Fibroblast of the aortic adventitia (primary cell): Measurements from ENCODE around the gene NDUFB11. TPM values are rescaled to one million over a fixed set of nuclear protein-coding genes. Genes with fewer than 3 reads are reported as not detected.
A peak's percentile ranks its signal among the peaks of the same experiment; 100 is the strongest.

Experiments used
- DNase-seq: peaks from one replicate; pipeline ENCODE4 v3.0.0-alpha.2; 2010; ENCODE audit warnings: low read depth
- H3K4me3 ChIP-seq: 2 replicates; pipeline ENCODE4 v1.5.1; 2011; ENCODE audit warnings: low read depth, mild to moderate bottlenecking, control low read depth, low read length, moderate library complexity
- CTCF ChIP-seq: IDR thresholded peaks from 2 replicates; pipeline ENCODE4 v1.5.1; 2011; ENCODE audit warnings: mild to moderate bottlenecking, low read length, control low read depth, inconsistent platforms; ENCODE audit not compliant: insufficient read depth
- total RNA-seq: library from RNA; depleted of rRNA; stranded (reverse); fragments of >200 nt; gene quantifications from 2 replicates; pipeline ENCODE4 v1.2.3, GENCODE V29; 2012; ENCODE audit warnings: low replicate concordance

The NDUFB11 gene
- total RNA-seq, result 45.5 and 94.4 TPM in 2 replicates

- peak; percentile 94 for DNase-seq
- peak within 1 kb of the TSS; percentile 80 for H3K4me3 ChIP-seq
- TF ChIP-seq CTCF, result peak; percentile 67
These were observed at the start of gene NDUFB11, which contains the start of gene RBM10 for GRCh38 chrX:47144626-47145394. TSS of gene NDUFB11 (minus strand) at chrX:47144702. CDS start at chrX:47144679, 23 bp downstream. TSS of gene RBM10 (plus strand) at chrX:47145221. CDS start at chrX:47147482, 2,261 bp downstream.

GRCh38 chrX:47193475-47194193 is 49.1 kb upstream of the NDUFB11 start, which contains the start of gene UBA1:
TSS of gene UBA1 (plus strand) at chrX:47193829. CDS start at chrX:47198803, 4,974 bp downstream.
- peak; percentile 97 for DNase-seq
- TF ChIP-seq CTCF, result peak; percentile 76
- peak within 1 kb of the TSS; percentile 85 for H3K4me3 ChIP-seq

GRCh38 chrX:47191806-47192401 is 47.4 kb upstream of the NDUFB11 start:
- TF ChIP-seq CTCF, result no peak
- no peak for DNase-seq
- peak overlapping the region; percentile 70 for H3K4me3 ChIP-seq

- TF ChIP-seq CTCF, result no peak
- no peak for DNase-seq
- peak overlapping the region; percentile 70 for H3K4me3 ChIP-seq
These were observed 46.8 kb upstream of the NDUFB11 start for GRCh38 chrX:47191331-47191730.

- peak overlapping the region; percentile 70 for H3K4me3 ChIP-seq
- peak; percentile 92 for DNase-seq
- no peak for TF ChIP-seq CTCF
These were observed 46.2 kb upstream of the NDUFB11 start for GRCh38 chrX:47190445-47191269.

GRCh38 chrX:47189906-47190305 is 45.4 kb upstream of the NDUFB11 start:
- DNase-seq, result no peak
- no peak overlapping the region for H3K4me3 ChIP-seq
- no peak for TF ChIP-seq CTCF
